ENCODE measurements around the gene NOL4L.

Gene NOL4L

GRCh38 chr20:32452776-32453466, 132.2 kb downstream of the NOL4L start:
- no peak for DNase-seq

GRCh38 chr20:32451682-32452461, 133.3 kb downstream of the NOL4L start:
- no peak for DNase-seq

- no peak for DNase-seq
These were observed 133.8 kb downstream of the NOL4L start for GRCh38 chr20:32451340-32451681.

- no peak for DNase-seq
These were observed 134.6 kb downstream of the NOL4L start for GRCh38 chr20:32450484-32451061.

GRCh38 chr20:32449890-32450401, 135.2 kb downstream of the NOL4L start:
- no peak for DNase-seq

- DNase-seq: no peak
These were observed 135.9 kb downstream of the NOL4L start for GRCh38 chr20:32449057-32449889.

GRCh38 chr20:32448306-32449056, 136.7 kb downstream of the NOL4L start:
- no peak for DNase-seq

- no peak for DNase-seq
These were observed 137.8 kb downstream of the NOL4L start for GRCh38 chr20:32447136-32448027.

- no peak for DNase-seq
These were observed 138.6 kb downstream of the NOL4L start for GRCh38 chr20:32446301-32447100.

GRCh38 chr20:32445539-32446273, 139.4 kb downstream of the NOL4L start:
- no peak for DNase-seq

- DNase-seq: no peak
These were observed 140.5 kb downstream of the NOL4L start for GRCh38 chr20:32444474-32445220.

- DNase-seq: no peak
These were observed 141.7 kb downstream of the NOL4L start for GRCh38 chr20:32443386-32443974.

- no peak for DNase-seq
These were observed 142.3 kb downstream of the NOL4L start for GRCh38 chr20:32442630-32443373.

- DNase-seq: no peak
These were observed 143.5 kb downstream of the NOL4L start for GRCh38 chr20:32441638-32442037.

GRCh38 chr20:32440758-32441078, 144.4 kb downstream of the NOL4L start:
- no peak for DNase-seq

- no peak for DNase-seq
These were observed 144.9 kb downstream of the NOL4L start for GRCh38 chr20:32440069-32440757.

Measured in DMS79 (cell line).